HFFc6 (cell line): ENCODE results near the gene CRYGA. TPM values are rescaled to one million over a fixed set of nuclear protein-coding genes. Genes with fewer than 3 reads are reported as not detected.

ENCODE experiments used
- DNase-seq: peaks from one replicate; pipeline ENCODE4 v3.0.0-alpha.2; 2018
- H3K27ac Mint-ChIP-seq: 2 replicates; pipeline ENCODE4 v1.8.0; 2020; ENCODE audit warnings: mild to moderate bottlenecking, mixed read lengths
- H3K27me3 Mint-ChIP-seq: 2 replicates; pipeline ENCODE4 v1.8.0; 2021; ENCODE audit warnings: mild to moderate bottlenecking, moderate library complexity, mixed read lengths; ENCODE audit not compliant: insufficient read depth
- H3K36me3 Mint-ChIP-seq: 2 replicates; pipeline ENCODE4 v1.8.0; 2021; ENCODE audit warnings: low read depth, mixed read lengths
- H3K4me1 Mint-ChIP-seq: 2 replicates; pipeline ENCODE4 v1.8.0; 2020; ENCODE audit warnings: low read depth, mixed read lengths
- H3K4me3 Mint-ChIP-seq: 2 replicates; pipeline ENCODE4 v1.8.0; 2020; ENCODE audit warnings: mild to moderate bottlenecking, moderate library complexity, mixed read lengths
- H3K9me3 Mint-ChIP-seq: 2 replicates; pipeline ENCODE4 v1.8.0; 2020; ENCODE audit warnings: mild to moderate bottlenecking, mixed read lengths
- CTCF ChIP-seq: fragments of 200-600 bp; sonication (generic); IDR thresholded peaks from 2 replicates; pipeline ENCODE4 v1.5.0; 2021; ENCODE audit warnings: antibody characterized with exemption, mild to moderate bottlenecking
- long read RNA-seq: library from polyadenylated mRNA; unstranded; transcript quantifications from one replicate; pipeline ENCODE4 v2.0.0, GENCODE V29; 2019
- total RNA-seq, 6 experiments: library from RNA; stranded (reverse); fragmentation: NEBNext Ultra II Directional; extraction: Animal tissue kit (Norgen Biotek cat#: 25700); gene quantifications; 2 replicates in 1 of 6; 3 replicates in 5 of 6; pipeline ENCODE4 v1.2.3, GENCODE V29; 2021

The CRYGA gene
- total RNA-seq: not detected
- long read RNA-seq: 0 reads

GRCh38 chr2:208163489-208163888, at the start of gene CRYGA:
Gene CRYGA (minus strand): TSS chr2:208163589. CDS start chr2:208163556, 33 bp downstream.
- no peak for DNase-seq
- no peak for TF ChIP-seq CTCF
- Mint-ChIP-seq H3K36me3 (no peaks in the 10 kb centered on the region), H3K27ac (no peak within 1 kb of the TSS), H3K27me3 (peaks cover 4% of the 10 kb centered on the region; the same call in 1 of the 2 replicates), H3K4me1 (no peaks in the 10 kb centered on the region), H3K4me3 (no peak within 1 kb of the TSS), H3K9me3 (no peaks in the 10 kb centered on the region)

- TF ChIP-seq CTCF: no peak
- Mint-ChIP-seq H3K27ac (no peak overlapping the region), H3K27me3 (peaks cover 15% of the 10 kb centered on the region), H3K9me3 (no peaks in the 10 kb centered on the region), H3K4me1 (no peaks in the 10 kb centered on the region), H3K36me3 (no peaks in the 10 kb centered on the region), H3K4me3 (no peak overlapping the region)
- no peak for DNase-seq
Measured at GRCh38 chr2:208210688-208211451, 47.5 kb upstream of the CRYGA start.

- no peak overlapping the region for H3K4me3 Mint-ChIP-seq
- no peaks in the 10 kb centered on the region for H3K36me3 Mint-ChIP-seq
- DNase-seq: no peak
- no peak for TF ChIP-seq CTCF
- H3K9me3 Mint-ChIP-seq: no peaks in the 10 kb centered on the region
- no peak overlapping the region for H3K27ac Mint-ChIP-seq
- H3K27me3 Mint-ChIP-seq: peaks cover 8% of the 10 kb centered on the region
- H3K4me1 Mint-ChIP-seq: no peaks in the 10 kb centered on the region
Measured at GRCh38 chr2:208208335-208209085, 45.1 kb upstream of the CRYGA start.

GRCh38 chr2:208207769-208208168, 44.4 kb upstream of the CRYGA start:
- no peak for DNase-seq
- no peak for TF ChIP-seq CTCF
- Mint-ChIP-seq H3K4me3 (no peak overlapping the region), H3K9me3 (no peaks in the 10 kb centered on the region), H3K36me3 (no peaks in the 10 kb centered on the region), H3K27me3 (peaks cover 6% of the 10 kb centered on the region), H3K27ac (no peak overlapping the region), H3K4me1 (no peaks in the 10 kb centered on the region)

GRCh38 chr2:208204166-208204565, 40.8 kb upstream of the CRYGA start:
- Mint-ChIP-seq H3K36me3 (no peaks in the 10 kb centered on the region), H3K27ac (no peak overlapping the region), H3K9me3 (no peaks in the 10 kb centered on the region), H3K4me3 (no peak overlapping the region), H3K27me3 (peaks cover 15% of the 10 kb centered on the region), H3K4me1 (no peaks in the 10 kb centered on the region)
- no peak for TF ChIP-seq CTCF
- no peak for DNase-seq
